ENCODE results near the gene PDE7B. TPM values are rescaled to one million over a fixed set of nuclear protein-coding genes. Genes with fewer than 3 reads are reported as not detected.

PDE7B gene
- polyA plus RNA-seq, 3 donors from 2014 or later = 0.14 TPM; not detected in 2

GRCh38 chr6:136236466-136237293 is 385.2 kb downstream of the PDE7B start:
- Mint-ChIP-seq H3K27ac (no peak overlapping the region), H3K36me3 (peaks cover 0 to 11% (median 8%) of the 10 kb centered on the region in 3 donors), H3K9me3 (no peaks in the 10 kb centered on the region), H3K4me1 (no peaks in the 10 kb centered on the region), H3K4me3 (no peak overlapping the region), H3K27me3 (ENCODE audit: low read depth in 3 of 3) (peaks cover 0 to 2% (median 1%) of the 10 kb centered on the region in 3 donors)
- no peak for DNase-seq

GRCh38 chr6:136244061-136244616 is 392.6 kb downstream of the PDE7B start:
- Mint-ChIP-seq H3K27ac (no peak overlapping the region), H3K36me3 (peaks cover 0 to 10% (median 7%) of the 10 kb centered on the region in 3 donors), H3K4me1 (peaks cover 2 to 6% of the 10 kb centered on the region in 2 donors), H3K4me3 (no peak overlapping the region), H3K9me3 (no peaks in the 10 kb centered on the region), H3K27me3 (ENCODE audit: low read depth in 3 of 3) (no peaks in the 10 kb centered on the region)
- no peak for DNase-seq

Measured in immature natural killer cell (primary cell).